ENCODE data around the gene FILIP1L.

The FILIP1L gene

DNA sequence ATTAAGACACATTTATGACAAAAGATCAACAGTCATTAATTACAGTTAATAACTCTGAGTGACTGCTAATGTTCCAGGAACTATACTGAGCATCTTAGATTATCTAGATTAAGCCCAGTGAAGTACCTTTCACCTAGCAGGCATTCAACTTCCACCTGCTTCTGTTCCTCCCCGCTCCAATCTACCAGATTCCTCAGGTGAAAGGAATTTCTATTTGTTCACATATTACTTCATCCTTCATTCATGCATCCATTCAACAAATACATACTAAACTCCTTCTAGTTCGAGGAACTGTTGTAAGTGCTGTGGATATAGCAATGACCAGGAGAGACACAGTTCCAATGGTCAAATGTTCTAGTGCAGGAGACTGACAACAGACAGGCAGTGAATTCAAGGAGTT lies 139.3 kb downstream of the FILIP1L start:
- DNase-seq (ENCODE audit: low read depth in 2 of 2): no peak

DNA sequence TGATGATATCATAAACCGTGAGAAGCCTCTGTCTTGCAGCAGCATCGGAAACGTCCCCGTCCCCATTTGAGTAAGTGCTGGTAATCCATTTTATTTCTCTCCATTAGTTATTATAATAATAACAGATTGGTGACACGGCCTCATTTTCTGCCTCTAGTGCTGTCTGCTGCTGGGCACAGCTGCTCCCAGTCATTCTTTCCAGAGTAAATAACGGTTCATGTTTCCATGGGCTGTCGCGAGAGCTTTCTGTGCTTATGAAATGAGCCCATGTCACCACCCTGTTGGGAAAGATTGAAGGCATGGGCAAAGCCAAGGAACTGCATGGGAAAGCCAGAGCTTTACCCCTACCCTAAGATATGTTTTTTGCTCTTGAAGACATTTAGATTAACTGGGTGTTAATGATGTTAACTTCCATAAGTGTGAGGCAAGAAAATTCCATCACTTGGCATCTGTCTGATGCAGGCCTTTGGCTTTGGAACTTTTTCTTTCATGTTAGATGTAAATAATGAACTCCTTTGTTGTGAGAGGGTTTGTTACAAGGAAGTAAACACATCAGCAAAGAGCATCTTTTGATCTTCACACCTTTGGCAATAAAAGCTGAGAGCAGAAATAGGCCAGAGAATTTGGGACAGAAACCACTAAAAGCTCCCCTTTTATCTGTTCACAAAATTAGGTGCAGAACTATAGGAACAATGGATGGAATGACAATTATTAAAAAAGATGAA lies 141.8 kb downstream of the FILIP1L start:
- no peak for DNase-seq (ENCODE audit: low read depth in 2 of 2)

DNA sequence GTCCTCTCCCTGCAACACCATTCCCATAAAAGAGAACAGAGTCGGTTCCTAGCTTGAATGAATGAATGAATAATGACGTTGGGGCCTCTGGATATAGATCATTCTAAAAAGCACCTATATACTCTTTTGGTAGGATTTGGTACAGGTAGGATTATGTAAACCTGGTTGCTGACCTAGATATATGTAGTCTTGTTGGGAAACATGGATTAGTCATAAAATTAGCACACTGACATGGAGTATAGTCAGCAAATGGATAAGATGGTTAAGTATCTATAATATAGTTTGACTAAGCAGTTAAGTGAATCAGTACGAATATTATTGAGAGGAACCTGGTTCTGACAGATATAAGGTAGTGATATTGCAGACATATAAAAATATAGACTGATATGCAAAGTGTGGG lies 142.5 kb downstream of the FILIP1L start:
- no peak for DNase-seq (ENCODE audit: low read depth in 2 of 2)

DNA sequence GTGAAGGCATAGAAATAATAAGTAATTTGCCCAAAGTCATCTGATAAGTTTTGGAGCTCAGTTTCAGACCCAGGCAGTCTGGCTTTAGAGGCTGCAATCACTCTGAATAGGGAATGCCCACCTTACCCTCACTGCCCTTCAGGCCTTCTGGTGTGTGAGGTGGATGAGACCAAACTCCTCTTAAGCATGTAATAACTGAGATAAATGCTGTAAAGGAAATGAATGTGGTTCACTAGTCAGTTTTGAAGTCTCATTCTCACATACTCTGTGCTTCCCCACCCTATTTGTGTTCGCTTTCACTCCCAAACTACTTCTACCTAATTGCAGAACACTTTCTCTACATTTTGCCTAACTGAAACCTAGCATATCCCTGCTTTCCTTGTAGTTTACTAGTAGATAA lies 144.1 kb downstream of the FILIP1L start:
- no peak for DNase-seq (ENCODE audit: low read depth in 2 of 2)

DNA sequence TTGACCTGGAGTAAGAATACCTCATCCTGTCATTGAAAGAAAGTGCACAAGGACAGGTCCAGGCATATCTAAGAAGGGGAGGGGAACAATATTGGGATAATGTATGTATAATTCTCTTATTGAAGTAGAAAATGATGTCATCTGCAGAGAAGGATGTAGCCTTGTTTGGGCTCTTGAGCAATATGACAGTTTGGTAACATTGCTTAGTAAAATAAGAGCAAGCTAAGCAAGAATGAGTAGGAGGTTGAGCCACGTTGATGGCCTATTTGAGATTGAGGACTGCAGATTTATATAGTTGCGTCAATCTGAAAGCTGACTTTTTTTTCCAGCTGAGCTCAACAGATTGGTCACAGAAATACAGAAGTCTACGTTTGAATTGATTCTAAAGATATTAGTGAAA lies 145.2 kb downstream of the FILIP1L start:
- DNase-seq (ENCODE audit: low read depth in 2 of 2): no peak

DNA sequence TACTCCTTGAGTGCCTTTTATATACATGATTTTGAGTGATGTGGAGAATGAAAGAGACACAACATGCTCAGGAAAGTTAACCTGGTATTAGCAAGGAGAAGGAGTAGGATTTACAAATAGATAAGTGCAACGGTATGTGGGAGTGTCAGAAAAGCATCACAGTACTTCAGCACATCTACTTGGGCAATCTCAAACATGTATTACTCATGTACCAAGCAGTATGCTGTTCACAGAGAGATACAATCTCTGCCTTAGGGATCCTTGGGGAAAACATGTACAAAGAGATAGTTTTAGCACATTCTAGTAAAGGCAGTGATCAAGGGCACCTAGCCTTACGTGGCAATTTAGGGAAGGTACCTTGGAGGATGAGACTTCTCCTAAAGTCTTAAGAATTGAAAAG lies 146.5 kb downstream of the FILIP1L start:
- DNase-seq (ENCODE audit: low read depth in 2 of 2): no peak

- no peak for DNase-seq (ENCODE audit: low read depth in 2 of 2)
Observed at GRCh38 chr3:99966662-99967416, 147.5 kb downstream of the FILIP1L start.

DNA sequence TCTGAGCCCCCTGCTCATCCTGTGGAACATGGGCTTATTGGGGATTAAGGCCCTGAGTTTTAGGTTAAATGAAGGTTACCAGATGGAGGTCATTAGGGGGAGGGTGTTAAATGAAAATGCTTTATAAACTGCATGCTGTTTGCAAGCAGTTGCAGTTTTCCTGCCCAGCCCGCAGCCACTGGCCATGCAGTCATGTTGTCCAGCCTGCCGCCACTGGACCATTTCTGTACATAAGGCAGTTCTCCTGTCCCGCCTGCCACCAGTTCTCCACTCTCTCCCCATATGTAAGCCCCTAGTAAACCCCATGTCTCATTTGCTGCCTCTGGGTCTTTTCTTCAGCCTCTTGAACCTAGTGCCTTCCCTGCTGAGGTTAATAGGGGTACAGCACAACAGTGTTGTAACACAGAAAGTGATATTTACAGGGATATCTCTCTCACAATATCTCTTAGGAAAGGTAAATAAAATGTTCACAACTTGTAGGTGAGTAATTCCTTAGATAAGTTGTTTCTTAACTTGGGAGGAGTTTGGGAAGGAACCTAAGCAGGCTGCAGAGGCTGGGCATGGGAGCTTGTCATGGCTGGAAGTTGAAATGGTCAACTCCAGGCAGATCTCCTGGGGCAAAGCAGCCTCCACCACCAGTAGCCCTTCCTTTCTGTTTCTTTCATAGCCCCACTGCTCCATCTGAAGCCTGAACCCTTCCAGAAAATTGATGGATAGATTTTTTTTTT lies 148.5 kb downstream of the FILIP1L start:
- DNase-seq (ENCODE audit: low read depth in 2 of 2): no peak

DNA sequence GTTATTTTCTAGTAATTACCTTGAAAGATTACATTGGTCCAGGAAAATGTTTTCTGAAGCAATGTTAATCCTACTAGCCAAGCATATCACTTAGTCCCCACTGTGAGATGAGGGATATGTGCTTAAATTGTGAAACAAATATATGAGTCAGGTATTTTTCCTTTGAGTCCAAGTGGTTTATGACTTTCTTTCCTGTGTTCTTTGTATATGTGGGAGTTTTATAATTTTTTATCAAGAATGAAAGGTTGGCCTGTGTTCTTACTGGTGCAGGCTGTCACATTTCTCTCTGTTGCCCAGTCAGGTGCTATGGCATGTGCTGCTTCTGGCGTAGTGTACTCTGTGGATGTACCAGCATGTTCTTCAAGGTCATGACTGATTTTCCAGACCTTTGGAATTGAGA lies 149.2 kb downstream of the FILIP1L start:
- no peak for DNase-seq (ENCODE audit: low read depth in 2 of 2)

DNA sequence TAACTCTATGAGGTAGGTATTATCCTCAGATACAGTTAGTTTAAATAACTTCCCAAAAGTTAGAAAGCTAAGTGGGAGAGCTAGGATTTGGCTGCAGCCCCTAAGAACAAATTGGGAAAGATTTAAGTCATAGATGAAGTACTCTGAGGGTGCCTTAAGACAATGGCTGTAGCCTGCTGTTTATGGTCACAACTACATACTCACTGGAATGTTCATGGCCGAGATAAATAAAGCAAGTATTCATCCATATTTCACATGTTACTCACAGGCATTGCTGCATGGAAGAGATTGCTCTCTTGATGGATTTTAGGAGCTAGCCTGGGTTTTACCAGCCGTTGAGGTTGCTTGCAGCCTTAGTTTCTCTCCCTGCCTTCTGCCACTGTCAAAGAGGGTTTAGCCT lies 151.6 kb downstream of the FILIP1L start:
- DNase-seq (ENCODE audit: low read depth in 2 of 2): no peak

GRCh38 chr3:99961756-99962515 lies 152.4 kb downstream of the FILIP1L start:
- no peak for DNase-seq (ENCODE audit: low read depth in 2 of 2)

GRCh38 chr3:99960941-99961340 lies 153.4 kb downstream of the FILIP1L start:
- no peak for DNase-seq (ENCODE audit: low read depth in 2 of 2)

DNA sequence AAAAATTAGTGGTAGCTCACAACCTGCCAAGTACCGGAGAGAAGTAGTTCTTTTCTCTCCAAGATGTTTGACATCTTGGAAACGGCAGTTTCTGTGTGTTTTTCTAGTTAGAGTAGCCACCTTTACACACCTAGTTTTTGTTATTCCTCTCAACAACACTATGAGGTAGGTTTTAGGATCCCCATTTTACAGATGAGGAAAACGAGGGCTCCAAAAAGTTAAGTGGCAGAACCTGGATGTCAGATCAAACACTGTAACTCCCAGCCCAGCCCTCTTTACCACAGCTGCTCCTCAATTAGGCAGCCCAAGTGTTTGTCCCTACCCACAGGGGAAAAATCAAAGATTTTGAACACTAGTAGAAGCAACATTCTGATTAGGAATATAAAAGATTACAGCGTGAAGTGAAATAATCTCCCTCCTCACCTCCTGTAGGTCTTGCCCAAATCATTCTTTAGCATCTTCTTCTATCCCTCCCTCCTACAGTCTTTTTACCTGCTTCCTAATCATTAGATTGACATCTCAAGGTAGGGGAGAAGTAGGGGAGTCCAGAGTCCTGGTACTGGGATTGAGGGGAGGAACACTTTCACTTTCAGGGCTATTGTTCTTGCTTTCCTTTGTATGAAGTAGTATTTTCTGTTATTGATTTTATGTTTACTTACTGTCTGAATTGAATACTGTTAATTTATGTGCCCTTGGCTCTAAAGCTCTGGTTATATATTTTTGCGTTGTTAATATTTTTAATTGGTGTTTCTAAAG lies 154.0 kb downstream of the FILIP1L start:
- no peak for DNase-seq (ENCODE audit: low read depth in 2 of 2)

GRCh38 chr3:99958222-99958912 lies 155.9 kb downstream of the FILIP1L start:
- no peak for DNase-seq (ENCODE audit: low read depth in 2 of 2)

DNA sequence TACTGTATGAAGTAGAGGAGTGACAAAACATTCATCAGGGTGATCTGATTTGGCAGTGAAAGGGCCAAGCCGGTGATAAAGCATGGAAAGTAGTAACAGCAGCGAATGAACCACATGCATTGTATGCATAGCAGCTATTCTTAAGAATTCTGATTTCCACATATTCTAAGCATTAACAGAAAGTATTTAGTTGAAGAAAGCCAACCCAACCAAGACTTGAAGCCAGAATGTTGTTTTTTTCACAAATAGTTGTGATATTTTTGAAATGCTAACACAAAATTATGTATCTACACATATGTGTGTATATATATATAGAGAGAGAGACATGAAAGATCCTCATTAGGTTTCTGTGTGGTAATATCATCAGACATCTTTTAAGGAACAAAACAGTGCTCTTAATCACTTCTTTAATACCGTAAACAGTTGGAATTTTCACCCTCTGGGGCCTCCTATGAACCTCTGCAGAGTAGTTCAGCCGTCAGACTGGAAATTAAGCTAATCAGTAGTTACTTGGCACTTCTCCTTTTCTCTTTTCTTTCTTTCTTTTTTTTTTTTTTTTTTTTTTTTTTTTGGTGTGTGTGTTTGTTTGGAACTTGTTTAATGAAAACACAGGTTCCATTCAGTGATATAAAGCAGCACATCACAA lies 157.0 kb downstream of the FILIP1L start:
- DNase-seq (ENCODE audit: low read depth in 2 of 2): no peak

GRCh38 chr3:99955773-99956562 lies 158.3 kb downstream of the FILIP1L start:
- no peak for DNase-seq (ENCODE audit: low read depth in 2 of 2)

- DNase-seq (ENCODE audit: low read depth in 2 of 2): no peak
Observed at GRCh38 chr3:99954914-99955644, 159.2 kb downstream of the FILIP1L start.

- DNase-seq (ENCODE audit: low read depth in 2 of 2): no peak
Observed at GRCh38 chr3:99953596-99953995, 160.7 kb downstream of the FILIP1L start.

DNA sequence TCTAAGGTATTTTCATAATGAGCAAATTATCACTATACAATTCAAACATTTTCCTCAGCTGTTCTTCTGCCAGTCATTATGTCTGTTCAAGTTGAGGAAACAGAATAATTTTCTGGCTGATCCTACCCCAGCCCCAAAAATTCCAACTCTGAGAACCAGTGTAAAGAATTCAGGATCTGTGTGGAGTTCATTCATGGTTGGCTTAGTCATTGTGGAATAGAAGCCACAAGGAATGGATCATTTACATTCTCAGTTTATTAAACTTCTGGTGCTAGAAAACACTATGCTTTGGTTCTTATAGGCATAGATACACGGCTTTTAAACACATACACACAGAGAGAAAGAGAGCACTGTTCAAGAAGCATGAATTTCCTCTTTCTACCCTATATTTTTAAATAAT lies 162.0 kb downstream of the FILIP1L start:
- no peak for DNase-seq (ENCODE audit: low read depth in 2 of 2)

Measured in stimulated activated CD4-positive, alpha-beta T cell treated with anti-CD3 and anti-CD28 coated beads, Interleukin-1b, Interleukin-23, amount 100 ng/mL, for 4 hours (primary cell).